GM19035 (cell line): ENCODE results near the gene DRC3.
"Not testable (repeated sequence)": the region's sequence is repeated elsewhere in the genome, so short reads cannot be mapped to it uniquely, and the experiment has no call there.

Source experiments
- ATAC-seq: cut with Tn5 transposase; IDR thresholded peaks from one replicate; pipeline ENCODE4 v1.9.1; 2021; ENCODE audit not compliant: unreplicated experiment

DRC3 gene

GRCh38 chr17:17972126-17972951 lies at the start of gene DRC3, which contains the start of gene TOM1L2:
DRC3 (plus strand) TSS chr17:17972862; CDS start chr17:17977599, 4,737 bp downstream.
TOM1L2 (minus strand) TSS chr17:17972400; CDS start chr17:17972313, 87 bp downstream.
- ATAC-seq, result peak; percentile 91

GRCh38 chr17:17924131-17924856 lies 48.4 kb upstream of the DRC3 start:
- ATAC-seq, result no peak

- no peak for ATAC-seq
These were observed 47.8 kb upstream of the DRC3 start for GRCh38 chr17:17924857-17925250.

GRCh38 chr17:17926036-17926435 lies 46.6 kb upstream of the DRC3 start:
- no peak for ATAC-seq

GRCh38 chr17:17926840-17927449 lies 45.7 kb upstream of the DRC3 start:
- no peak for ATAC-seq

- no peak for ATAC-seq
These were observed 44.0 kb upstream of the DRC3 start for GRCh38 chr17:17928398-17929287.

GRCh38 chr17:17929655-17930380 lies 42.8 kb upstream of the DRC3 start:
- no peak for ATAC-seq

GRCh38 chr17:17930674-17931073 lies 42.0 kb upstream of the DRC3 start:
- ATAC-seq, result no peak

GRCh38 chr17:17931159-17931558 lies 41.5 kb upstream of the DRC3 start:
- no peak for ATAC-seq

GRCh38 chr17:17933775-17934174 lies 38.9 kb upstream of the DRC3 start:
- ATAC-seq, result no peak

GRCh38 chr17:17934214-17934613 lies 38.4 kb upstream of the DRC3 start:
- no peak for ATAC-seq

GRCh38 chr17:17934806-17935205 lies 37.9 kb upstream of the DRC3 start:
- ATAC-seq, result no peak

- ATAC-seq, result no peak
These were observed 37.1 kb upstream of the DRC3 start for GRCh38 chr17:17935321-17936271.

GRCh38 chr17:17937201-17937853 lies 35.3 kb upstream of the DRC3 start:
- no peak for ATAC-seq

- no peak for ATAC-seq
These were observed 34.7 kb upstream of the DRC3 start for GRCh38 chr17:17937958-17938357.

- no peak for ATAC-seq
These were observed 34.1 kb upstream of the DRC3 start for GRCh38 chr17:17938388-17939107.

- not testable (repeated sequence) for ATAC-seq
These were observed 32.7 kb upstream of the DRC3 start for GRCh38 chr17:17939941-17940340.

- no peak for ATAC-seq
These were observed 32.2 kb upstream of the DRC3 start for GRCh38 chr17:17940441-17940911.
